Activated CD4-positive, alpha-beta memory T cell treated with anti-CD3 and anti-CD28 coated beads, Interleukin-2, amount 10 ng/mL, durations not matched to agents 7 days and 5 days (primary cell): Measurements from ENCODE around the gene NOX3. TPM values are rescaled to one million over a fixed set of nuclear protein-coding genes. Genes with fewer than 3 reads are reported as not detected.
"Not testable (repeated sequence)": the region's sequence is repeated elsewhere in the genome, so short reads cannot be mapped to it uniquely, and the experiment has no call there.

ENCODE experiments used
- CTCF ChIA-PET: fragments of 350-600 bp; sonication (Branson Sonifier 250); formaldehyde crosslinking; loops from one replicate; lab custom pipeline; 2021; ENCODE audit warnings: antibody characterized with exemption, inconsistent platforms; lab: Charles Lee
- POLR2A ChIA-PET: fragments of 350-600 bp; sonication (Branson Sonifier 250); formaldehyde crosslinking; loops from one replicate; lab custom pipeline; 2021; ENCODE audit warnings: antibody characterized with exemption; lab: Charles Lee
- DNase-seq: peaks from one replicate; pipeline ENCODE4 v3.0.0-alpha.2; 2020
- H3K27ac Mint-ChIP-seq: one replicate; pipeline ENCODE4 v1.8.0; 2021; ENCODE audit warnings: mild to moderate bottlenecking, mixed read lengths
- H3K27me3 Mint-ChIP-seq: one replicate; pipeline ENCODE4 v1.8.0; 2021; ENCODE audit warnings: mixed read lengths
- H3K36me3 Mint-ChIP-seq: one replicate; pipeline ENCODE4 v1.8.0; 2021; ENCODE audit warnings: low read depth, mixed read lengths
- H3K4me1 Mint-ChIP-seq: one replicate; pipeline ENCODE4 v1.8.0; 2021; ENCODE audit warnings: mixed read lengths
- H3K4me3 Mint-ChIP-seq: one replicate; pipeline ENCODE4 v1.8.0; 2021; ENCODE audit warnings: mild to moderate bottlenecking, mixed read lengths
- H3K9me3 Mint-ChIP-seq: one replicate; pipeline ENCODE4 v1.8.0; 2021; ENCODE audit warnings: mixed read lengths
- total RNA-seq, 2 experiments: library from RNA; stranded (reverse); gene quantifications; one replicate each; pipeline ENCODE4 v1.2.3, GENCODE V29; 2021

Gene NOX3
- total RNA-seq: not detected

DNA sequence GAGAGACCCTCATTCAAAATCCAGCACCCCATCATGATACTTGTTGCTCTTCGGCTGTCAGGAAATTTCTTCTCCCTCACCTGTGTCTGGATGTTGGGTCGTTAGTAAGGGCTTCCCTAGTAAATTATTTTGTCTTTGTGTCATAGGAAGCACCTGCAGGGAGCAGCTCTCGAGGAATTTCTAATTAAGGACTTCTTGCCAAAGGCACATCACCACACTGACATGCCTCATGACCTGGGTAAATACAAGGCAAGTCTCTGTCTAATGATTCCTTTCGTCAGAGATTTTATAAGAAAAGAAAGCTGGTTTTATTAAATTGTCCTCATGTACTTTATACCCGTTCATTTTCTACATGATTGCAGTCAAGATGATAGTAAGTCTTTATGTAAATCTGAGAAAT is at the start of gene NOX3:
TSS of gene NOX3 (minus strand) at position 74 of the 400 bp plus-strand sequence. CDS start at position 35, 39 bp downstream.
- DNase-seq: no peak
- ChIA-PET POLR2A (no interaction called here), CTCF (no interaction called here)
- no peaks in the 10 kb centered on the region for H3K36me3 Mint-ChIP-seq
- H3K4me1 Mint-ChIP-seq: no peaks in the 10 kb centered on the region
- peaks cover 2% of the 10 kb centered on the region for H3K27me3 Mint-ChIP-seq
- no peak within 1 kb of the TSS for H3K27ac Mint-ChIP-seq
- no peaks in the 10 kb centered on the region for H3K9me3 Mint-ChIP-seq
- H3K4me3 Mint-ChIP-seq: no peak within 1 kb of the TSS

DNA sequence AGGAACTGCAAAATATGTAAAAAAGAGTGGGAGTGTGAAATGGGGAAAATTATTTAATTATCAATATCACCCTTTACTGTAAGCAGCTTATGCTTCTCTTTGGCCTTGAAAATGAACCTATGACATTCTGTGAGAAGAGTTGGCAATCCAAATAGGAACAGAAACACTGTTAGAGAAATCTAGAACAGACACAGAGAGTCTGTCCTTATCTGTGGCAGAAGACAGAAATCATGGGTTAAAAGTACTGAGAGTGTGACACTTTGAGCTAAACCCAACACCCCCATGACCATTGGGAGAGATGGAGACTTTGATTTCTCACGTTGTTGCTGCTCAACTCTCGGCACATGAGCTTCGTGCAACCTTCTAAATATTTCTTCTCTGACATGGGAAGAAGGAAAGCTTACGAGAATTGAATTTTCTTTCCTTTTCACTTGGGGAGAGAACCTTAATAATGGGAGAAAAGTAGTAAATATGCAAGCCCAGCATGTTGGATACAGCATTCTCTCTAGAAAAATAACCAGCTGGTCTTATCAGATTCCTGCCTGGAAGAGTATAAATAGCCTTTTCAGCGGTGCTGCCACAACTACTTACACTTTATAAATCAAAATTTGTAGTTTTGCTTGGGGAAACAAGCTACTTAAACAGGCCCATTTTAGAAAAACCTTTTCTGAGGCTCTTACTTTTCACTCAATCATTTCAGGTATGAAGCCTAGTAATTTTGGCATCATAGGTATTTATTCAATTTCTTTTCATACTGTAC is 49.4 kb upstream of the NOX3 start:
- Mint-ChIP-seq H3K27ac (no peak overlapping the region), H3K36me3 (no peaks in the 10 kb centered on the region), H3K4me3 (no peak overlapping the region), H3K4me1 (no peaks in the 10 kb centered on the region), H3K9me3 (peaks cover 2% of the 10 kb centered on the region), H3K27me3 (peaks cover 1% of the 10 kb centered on the region)
- CTCF ChIA-PET: no interaction called here
- DNase-seq: no peak
- POLR2A ChIA-PET: no interaction called here

DNA sequence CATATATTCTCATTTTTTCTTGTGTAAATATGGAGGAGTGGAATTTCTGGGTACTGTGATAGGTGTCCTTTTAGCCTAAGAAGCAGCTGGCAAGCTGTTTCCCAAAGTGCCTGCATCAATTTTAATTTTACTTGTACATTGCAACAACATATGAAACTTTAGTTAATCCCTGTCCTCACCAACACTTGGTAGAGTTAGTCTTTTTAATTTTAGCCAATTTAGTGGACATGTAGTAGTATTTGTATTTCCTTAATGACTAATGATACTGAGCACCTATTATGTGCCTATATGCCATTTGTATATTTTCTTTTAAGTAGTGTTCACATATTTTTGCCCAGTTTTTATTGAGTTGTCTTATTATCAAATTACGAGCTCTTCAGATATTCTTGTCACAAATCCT is 46.8 kb upstream of the NOX3 start:
- CTCF ChIA-PET: no interaction called here
- no peak for DNase-seq
- peaks cover 1% of the 10 kb centered on the region for H3K27me3 Mint-ChIP-seq

DNA sequence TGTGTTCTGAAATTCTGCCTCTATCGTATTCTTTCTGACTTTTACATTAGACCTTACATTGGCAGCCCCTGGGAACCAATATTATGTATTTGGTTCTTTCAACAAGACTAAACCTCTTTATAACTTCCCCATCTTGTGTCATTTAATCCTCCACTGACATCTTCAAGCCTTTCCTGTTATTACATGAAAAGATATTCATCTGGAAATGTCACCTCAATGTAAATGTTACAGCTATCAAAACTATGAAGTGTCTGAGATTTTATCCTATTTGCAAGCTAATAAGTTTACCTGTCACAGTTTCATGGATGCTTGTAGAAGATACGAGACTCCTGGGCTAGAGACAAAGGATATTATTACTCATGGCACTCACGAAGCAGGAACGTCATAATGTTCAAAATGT is 43.9 kb upstream of the NOX3 start:
- no peak overlapping the region for H3K4me3 Mint-ChIP-seq
- no peaks in the 10 kb centered on the region for H3K36me3 Mint-ChIP-seq
- no peak overlapping the region for H3K27ac Mint-ChIP-seq
- peaks cover 1% of the 10 kb centered on the region for H3K27me3 Mint-ChIP-seq
- H3K4me1 Mint-ChIP-seq: no peaks in the 10 kb centered on the region
- CTCF ChIA-PET: no interaction called here
- POLR2A ChIA-PET: no interaction called here
- H3K9me3 Mint-ChIP-seq: peaks cover 2% of the 10 kb centered on the region
- DNase-seq: no peak

More for the DNA sequence above, 46.8 kb upstream of the NOX3 start:
- peaks cover 2% of the 10 kb centered on the region for H3K9me3 Mint-ChIP-seq
- no peak overlapping the region for H3K4me3 Mint-ChIP-seq
- H3K4me1 Mint-ChIP-seq: no peaks in the 10 kb centered on the region
- H3K27ac Mint-ChIP-seq: no peak overlapping the region
- no peaks in the 10 kb centered on the region for H3K36me3 Mint-ChIP-seq
- POLR2A ChIA-PET: no interaction called here

- no peak overlapping the region for H3K27ac Mint-ChIP-seq
- CTCF ChIA-PET: no interaction called here
- POLR2A ChIA-PET: no interaction called here
- H3K4me3 Mint-ChIP-seq: no peak overlapping the region
- peaks cover 2% of the 10 kb centered on the region for H3K9me3 Mint-ChIP-seq
- DNase-seq: no peak
- no peaks in the 10 kb centered on the region for H3K36me3 Mint-ChIP-seq
- H3K4me1 Mint-ChIP-seq: peaks cover 4% of the 10 kb centered on the region
- peaks cover 1% of the 10 kb centered on the region for H3K27me3 Mint-ChIP-seq
Measured at GRCh38 chr6:155498370-155498769, 42.7 kb upstream of the NOX3 start.

DNA sequence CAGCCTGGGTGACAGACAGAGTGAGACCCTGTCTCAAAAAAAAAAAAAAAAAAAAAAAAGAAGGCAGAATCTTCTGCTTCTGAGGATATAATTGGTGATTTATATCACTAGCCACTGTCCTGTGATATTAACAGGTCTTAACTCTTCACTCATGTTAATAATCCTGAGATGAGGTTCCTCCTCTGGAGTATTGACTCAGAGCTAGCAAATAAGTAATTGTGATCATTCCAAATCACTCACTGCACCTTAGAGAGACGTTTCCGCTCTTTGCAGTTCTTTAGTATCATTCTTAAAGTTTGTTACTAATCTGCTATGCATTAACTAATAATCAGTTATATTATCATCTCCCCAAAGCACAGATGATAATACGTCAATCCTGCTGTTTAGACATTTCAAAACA is 41.6 kb upstream of the NOX3 start:
- Mint-ChIP-seq H3K36me3 (no peaks in the 10 kb centered on the region), H3K27ac (no peak overlapping the region), H3K4me3 (no peak overlapping the region), H3K9me3 (peaks cover 2% of the 10 kb centered on the region), H3K27me3 (peaks cover 1% of the 10 kb centered on the region), H3K4me1 (peaks cover 11% of the 10 kb centered on the region)
- DNase-seq: no peak
- ChIA-PET POLR2A (no interaction called here), CTCF (interaction anchor here (0.7 kb wide), 1 partner anchor 11 kb away, joined by 3 read pairs; no protein-coding TSS in a partner anchor)

GRCh38 chr6:155495011-155495768 is 39.6 kb upstream of the NOX3 start:
- H3K4me1 Mint-ChIP-seq: peaks cover 11% of the 10 kb centered on the region
- no peak for DNase-seq
- no peaks in the 10 kb centered on the region for H3K27me3 Mint-ChIP-seq
- no peak overlapping the region for H3K4me3 Mint-ChIP-seq
- POLR2A ChIA-PET: no interaction called here
- no peaks in the 10 kb centered on the region for H3K36me3 Mint-ChIP-seq
- CTCF ChIA-PET: no interaction called here
- H3K27ac Mint-ChIP-seq: no peak overlapping the region
- H3K9me3 Mint-ChIP-seq: no peaks in the 10 kb centered on the region

DNA sequence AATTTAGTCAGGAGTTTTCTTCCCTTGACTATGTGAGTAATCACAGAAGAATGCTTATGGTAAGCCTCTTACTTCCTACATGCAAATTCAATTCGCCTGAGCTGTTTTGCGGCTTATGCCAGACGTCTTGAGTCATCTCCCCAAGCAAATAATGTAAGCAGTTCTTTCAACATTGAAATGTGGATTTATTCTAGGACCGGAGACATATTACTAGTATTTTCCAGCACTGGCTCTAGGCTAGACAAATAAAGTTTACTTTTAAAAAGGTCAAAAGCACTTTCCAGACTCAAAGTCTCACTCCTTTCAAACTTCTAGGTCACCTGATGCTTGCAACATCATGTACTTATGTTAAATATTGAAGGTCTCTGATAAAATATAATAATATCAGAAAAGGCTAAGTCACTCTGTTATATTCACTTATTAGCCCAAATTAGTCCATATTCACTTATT is 38.1 kb upstream of the NOX3 start:
- no peaks in the 10 kb centered on the region for H3K27me3 Mint-ChIP-seq
- no peak overlapping the region for H3K4me3 Mint-ChIP-seq
- no peaks in the 10 kb centered on the region for H3K36me3 Mint-ChIP-seq
- no peaks in the 10 kb centered on the region for H3K9me3 Mint-ChIP-seq
- no peak overlapping the region for H3K27ac Mint-ChIP-seq
- CTCF ChIA-PET: no interaction called here
- DNase-seq: no peak
- POLR2A ChIA-PET: no interaction called here
- H3K4me1 Mint-ChIP-seq: peaks cover 11% of the 10 kb centered on the region

DNA sequence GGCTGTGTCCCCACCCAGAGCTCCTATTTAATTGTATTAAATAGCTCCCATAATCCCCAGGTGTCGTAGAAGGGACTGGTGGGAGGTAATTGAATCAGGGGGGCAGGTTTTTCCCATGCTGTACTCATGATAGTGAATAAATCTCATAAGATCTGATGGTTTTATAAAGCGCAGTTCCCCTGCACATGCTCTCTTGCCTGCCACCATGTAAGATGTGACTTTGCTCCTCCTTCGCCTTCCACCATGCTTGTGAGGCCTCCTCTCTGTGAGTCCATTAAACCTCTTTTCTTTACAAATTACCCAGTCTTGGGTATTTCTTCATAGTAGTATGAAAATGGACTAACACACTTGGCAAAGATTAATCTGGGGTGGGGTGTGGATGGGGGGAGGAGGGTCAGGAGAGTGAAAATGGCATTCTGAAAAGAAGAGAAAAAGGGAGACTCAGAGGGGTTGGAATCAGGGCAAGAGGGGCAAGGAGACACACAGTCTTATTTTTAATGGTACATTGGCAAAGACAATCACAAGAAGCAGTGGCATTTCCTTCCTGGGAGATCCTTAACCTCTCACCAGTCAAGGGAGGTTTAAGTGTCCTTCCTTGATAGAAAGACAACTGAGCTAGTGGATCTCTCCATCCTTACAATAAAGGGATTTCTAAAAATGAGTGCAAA is 37.5 kb upstream of the NOX3 start:
- CTCF ChIA-PET: no interaction called here
- POLR2A ChIA-PET: no interaction called here
- DNase-seq: no peak
- Mint-ChIP-seq H3K27ac (no peak overlapping the region), H3K36me3 (no peaks in the 10 kb centered on the region), H3K4me3 (no peak overlapping the region), H3K27me3 (no peaks in the 10 kb centered on the region), H3K9me3 (no peaks in the 10 kb centered on the region), H3K4me1 (peaks cover 11% of the 10 kb centered on the region)

GRCh38 chr6:155492061-155492735 is 36.6 kb upstream of the NOX3 start:
- H3K4me3 Mint-ChIP-seq: no peak overlapping the region
- no peaks in the 10 kb centered on the region for H3K9me3 Mint-ChIP-seq
- CTCF ChIA-PET: no interaction called here
- no peaks in the 10 kb centered on the region for H3K36me3 Mint-ChIP-seq
- no peaks in the 10 kb centered on the region for H3K27me3 Mint-ChIP-seq
- no peak overlapping the region for H3K27ac Mint-ChIP-seq
- DNase-seq: no peak
- POLR2A ChIA-PET: no interaction called here
- H3K4me1 Mint-ChIP-seq: peaks cover 11% of the 10 kb centered on the region

DNA sequence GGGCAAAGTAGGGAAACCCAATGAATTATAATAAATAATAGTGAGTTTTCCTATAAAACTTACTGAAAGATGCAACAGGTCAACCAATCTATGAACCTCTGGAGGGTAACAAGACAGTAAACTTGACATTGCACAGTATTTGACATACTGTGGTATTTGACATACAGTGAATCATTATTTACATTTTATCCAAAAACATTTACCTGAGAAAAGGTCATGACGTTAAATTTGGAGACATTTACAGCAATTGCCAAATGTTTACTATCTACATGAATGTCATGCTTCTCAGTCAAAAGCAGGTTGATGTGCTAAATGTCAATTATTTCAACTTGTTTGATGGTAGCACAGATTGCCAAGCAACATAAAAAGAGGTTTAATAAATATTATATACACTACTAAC is 35.8 kb upstream of the NOX3 start:
- H3K9me3 Mint-ChIP-seq: no peaks in the 10 kb centered on the region
- no peak overlapping the region for H3K27ac Mint-ChIP-seq
- CTCF ChIA-PET: no interaction called here
- no peak overlapping the region for H3K4me3 Mint-ChIP-seq
- no peak for DNase-seq
- POLR2A ChIA-PET: no interaction called here
- H3K27me3 Mint-ChIP-seq: no peaks in the 10 kb centered on the region
- no peaks in the 10 kb centered on the region for H3K36me3 Mint-ChIP-seq
- H3K4me1 Mint-ChIP-seq: peaks cover 11% of the 10 kb centered on the region

DNA sequence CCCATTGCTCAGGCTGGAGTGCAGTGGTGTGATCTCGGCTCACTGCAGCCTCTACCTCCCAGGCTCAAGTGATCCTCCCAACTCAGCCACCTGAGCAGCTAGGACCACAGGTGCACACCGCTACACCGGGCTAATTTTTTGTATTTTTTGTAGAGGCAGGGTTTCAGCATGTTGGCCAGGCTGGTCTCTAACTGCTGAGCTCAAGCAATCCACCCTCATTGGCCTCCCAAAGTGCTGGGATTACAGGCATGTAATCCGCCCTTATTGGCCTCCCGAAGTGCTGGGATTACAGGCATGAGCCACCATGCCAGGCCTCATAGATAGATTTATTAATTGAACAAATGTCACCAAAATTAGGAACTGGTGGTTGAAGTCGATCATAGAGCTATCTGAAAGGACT is 32.6 kb upstream of the NOX3 start:
- H3K27me3 Mint-ChIP-seq, DNase-seq, H3K4me1 Mint-ChIP-seq, H3K4me3 Mint-ChIP-seq, H3K27ac Mint-ChIP-seq, H3K36me3 Mint-ChIP-seq, POLR2A ChIA-PET, CTCF ChIA-PET, H3K9me3 Mint-ChIP-seq: not testable (repeated sequence)
